ENCODE data around the gene DGKI.

GRCh38 chr7:137850571-137850970 is 3.8 kb upstream of the DGKI start:
- TF ChIP-seq REST (IDR thresholded peaks at IDR 0.05; ENCODE audit: insufficient read depth in 1 of 2, low read depth in 2 of 2, low read length in 1 of 2) = no peak
- no peak for TF ChIP-seq CTCF (IDR thresholded peaks at IDR 0.05)
- no peak for TF ChIP-seq POLR2AphosphoS5 (IDR thresholded peaks at IDR 0.05; ENCODE audit: low read depth, low read length)
- TF ChIP-seq TCF7L2 (IDR thresholded peaks at IDR 0.05; ENCODE audit: low read depth, low read length) = no peak
- no peak for TF ChIP-seq SIN3A (IDR thresholded peaks at IDR 0.05; ENCODE audit: borderline replicate concordance, insufficient read depth, low read depth, low read length)
